ENCODE data around the gene SLCO4A1. TPM values are rescaled to one million over a fixed set of nuclear protein-coding genes. Genes with fewer than 3 reads are reported as not detected.

The SLCO4A1 gene
- total RNA-seq, 2 experiments from 2014 or later, result 66.5 to 68.4 TPM

- TF ChIP-seq, protein P1, sequence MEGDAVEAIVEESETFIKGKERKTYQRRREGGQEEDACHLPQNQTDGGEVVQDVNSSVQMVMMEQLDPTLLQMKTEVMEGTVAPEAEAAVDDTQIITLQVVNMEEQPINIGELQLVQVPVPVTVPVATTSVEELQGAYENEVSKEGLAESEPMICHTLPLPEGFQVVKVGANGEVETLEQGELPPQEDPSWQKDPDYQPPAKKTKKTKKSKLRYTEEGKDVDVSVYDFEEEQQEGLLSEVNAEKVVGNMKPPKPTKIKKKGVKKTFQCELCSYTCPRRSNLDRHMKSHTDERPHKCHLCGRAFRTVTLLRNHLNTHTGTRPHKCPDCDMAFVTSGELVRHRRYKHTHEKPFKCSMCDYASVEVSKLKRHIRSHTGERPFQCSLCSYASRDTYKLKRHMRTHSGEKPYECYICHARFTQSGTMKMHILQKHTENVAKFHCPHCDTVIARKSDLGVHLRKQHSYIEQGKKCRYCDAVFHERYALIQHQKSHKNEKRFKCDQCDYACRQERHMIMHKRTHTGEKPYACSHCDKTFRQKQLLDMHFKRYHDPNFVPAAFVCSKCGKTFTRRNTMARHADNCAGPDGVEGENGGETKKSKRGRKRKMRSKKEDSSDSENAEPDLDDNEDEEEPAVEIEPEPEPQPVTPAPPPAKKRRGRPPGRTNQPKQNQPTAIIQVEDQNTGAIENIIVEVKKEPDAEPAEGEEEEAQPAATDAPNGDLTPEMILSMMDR (IDR thresholded peaks at IDR 0.05), result no peak
- no peaks in the 10 kb centered on the region for H3K27me3 Mint-ChIP-seq
- CTCF ChIA-PET, result interaction anchor here (0.9 kb wide), 1 partner anchor 9 kb away, joined by 4 read pairs; the partner anchor contains the start of gene NTSR1
- ATAC-seq (no peak), DNase-seq (no peak)
- H3K4me3 Mint-ChIP-seq, result no peak overlapping the region
- no peak overlapping the region for H3K27ac Mint-ChIP-seq
- no peaks in the 10 kb centered on the region for H3K36me3 Mint-ChIP-seq (ENCODE audit: low read depth)
- POLR2A ChIA-PET, result no interaction called here
- intact Hi-C loops (cut with micrococcal nuclease), result no loop called here
- H3K9me3 Mint-ChIP-seq, result no peaks in the 10 kb centered on the region
- peaks cover 4% of the 10 kb centered on the region for H3K4me1 Mint-ChIP-seq (ENCODE audit: low read depth)
Observed at GRCh38 chr20:62699296-62699695, 57.0 kb downstream of the SLCO4A1 start.

GRCh38 chr20:62699741-62700140, 57.4 kb downstream of the SLCO4A1 start:
- no peak overlapping the region for H3K27ac Mint-ChIP-seq
- intact Hi-C loops (cut with micrococcal nuclease), result no loop called here
- CTCF ChIA-PET, result interaction anchor here (0.9 kb wide), 1 partner anchor 9 kb away, joined by 4 read pairs; the partner anchor contains the start of gene NTSR1

GRCh38 chr20:62700261-62700930, 58.1 kb downstream of the SLCO4A1 start:
- Mint-ChIP-seq H3K4me1 (ENCODE audit: low read depth) (peaks cover 4% of the 10 kb centered on the region), H3K27ac (no peak overlapping the region), H3K9me3 (no peaks in the 10 kb centered on the region), H3K27me3 (no peaks in the 10 kb centered on the region), H3K36me3 (ENCODE audit: low read depth) (no peaks in the 10 kb centered on the region), H3K4me3 (no peak overlapping the region)
- TF ChIP-seq, protein P1 (IDR thresholded peaks at IDR 0.05), result no peak
- ATAC-seq (no peak), DNase-seq (no peak)
- CTCF ChIA-PET, result no interaction called here
- intact Hi-C loops (cut with micrococcal nuclease), result no loop called here
- POLR2A ChIA-PET, result no interaction called here

More at GRCh38 chr20:62699741-62700140, 57.4 kb downstream of the SLCO4A1 start:
- Mint-ChIP-seq H3K4me3 (no peak overlapping the region), H3K27me3 (no peaks in the 10 kb centered on the region), H3K4me1 (ENCODE audit: low read depth) (peaks cover 4% of the 10 kb centered on the region), H3K36me3 (ENCODE audit: low read depth) (no peaks in the 10 kb centered on the region), H3K9me3 (no peaks in the 10 kb centered on the region)
- no peak for DNase-seq
- ATAC-seq, result no peak
- POLR2A ChIA-PET, result no interaction called here
- TF ChIP-seq, protein P1 (IDR thresholded peaks at IDR 0.05), result no peak

DNA sequence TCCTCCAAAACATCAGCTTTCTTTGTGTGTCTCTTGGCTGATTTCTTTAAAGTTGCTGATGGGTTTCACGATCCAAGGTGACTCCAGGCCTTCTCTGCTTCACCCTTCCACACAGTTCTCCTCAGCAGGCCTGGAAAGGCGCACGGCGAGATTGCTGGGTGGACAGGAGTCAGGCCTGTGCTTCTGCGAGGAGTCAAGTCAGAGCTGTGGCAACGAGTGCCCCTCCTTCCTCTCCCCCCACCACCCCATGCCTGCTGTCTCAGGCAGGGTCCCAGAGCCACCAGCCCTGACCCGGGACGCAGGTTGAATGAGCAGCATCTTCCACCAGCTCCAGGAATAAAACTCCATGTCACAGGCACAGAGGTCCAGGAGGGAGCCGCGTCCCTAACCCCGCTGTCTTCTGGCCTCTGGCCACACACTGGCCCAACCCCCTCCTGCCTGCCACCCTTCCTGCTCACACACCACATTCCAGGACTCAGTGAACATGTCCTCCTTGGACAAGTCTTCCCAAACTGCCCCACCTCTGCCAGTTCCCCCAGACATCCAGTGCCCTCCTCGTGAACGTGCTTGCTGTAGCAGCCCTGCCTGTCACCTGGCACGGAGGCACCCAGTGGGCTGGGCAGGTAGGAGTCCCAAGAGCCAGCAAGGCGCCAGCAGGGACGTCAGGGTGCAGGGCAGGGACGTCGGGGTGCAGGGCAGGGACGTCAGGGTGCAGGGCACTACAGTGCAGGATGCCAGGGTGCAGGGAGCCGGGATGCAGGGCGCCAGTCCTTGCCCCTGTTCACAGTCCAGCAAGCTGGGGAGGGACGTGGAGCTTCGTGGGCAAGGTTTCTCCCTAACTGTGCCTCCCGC, 59.1 kb downstream of the SLCO4A1 start:
- H3K27ac Mint-ChIP-seq, result no peak overlapping the region
- TF ChIP-seq, protein P1 (IDR thresholded peaks at IDR 0.05), result no peak
- H3K36me3 Mint-ChIP-seq (ENCODE audit: low read depth), result no peaks in the 10 kb centered on the region
- no peaks in the 10 kb centered on the region for H3K27me3 Mint-ChIP-seq
- ATAC-seq, result no peak
- no peak overlapping the region for H3K4me3 Mint-ChIP-seq
- peaks cover 3% of the 10 kb centered on the region for H3K4me1 Mint-ChIP-seq (ENCODE audit: low read depth)
- H3K9me3 Mint-ChIP-seq, result no peaks in the 10 kb centered on the region
- intact Hi-C loops (cut with micrococcal nuclease), result no loop called here
- CTCF ChIA-PET, result interaction anchor here (3.5 kb wide), 1 partner anchor 90 kb away, joined by 19 read pairs; no protein-coding TSS in a partner anchor
- DNase-seq, result no peak
- POLR2A ChIA-PET, result no interaction called here

- Mint-ChIP-seq H3K27ac (no peak overlapping the region), H3K9me3 (no peaks in the 10 kb centered on the region), H3K4me1 (ENCODE audit: low read depth) (peaks cover 2% of the 10 kb centered on the region), H3K36me3 (ENCODE audit: low read depth) (no peaks in the 10 kb centered on the region), H3K27me3 (peaks cover 3% of the 10 kb centered on the region), H3K4me3 (no peak overlapping the region)
- ATAC-seq (no peak), DNase-seq (no peak)
- ChIA-PET CTCF (interaction anchor here (1.6 to 3.5 kb wide), 2 partner anchors 90 to 106 kb away, joined by 5 to 19 read pairs; no protein-coding TSS in a partner anchor), POLR2A (no interaction called here)
- intact Hi-C loops (cut with micrococcal nuclease), result no loop called here
- TF ChIP-seq, protein P1 (IDR thresholded peaks at IDR 0.05), result no peak
Observed at GRCh38 chr20:62702013-62702300, 59.7 kb downstream of the SLCO4A1 start.
